ENCODE data around the gene MARS2.
"Not testable (repeated sequence)": the region's sequence is repeated elsewhere in the genome, so short reads cannot be mapped to it uniquely, and the experiment has no call there.

The MARS2 gene

DNA sequence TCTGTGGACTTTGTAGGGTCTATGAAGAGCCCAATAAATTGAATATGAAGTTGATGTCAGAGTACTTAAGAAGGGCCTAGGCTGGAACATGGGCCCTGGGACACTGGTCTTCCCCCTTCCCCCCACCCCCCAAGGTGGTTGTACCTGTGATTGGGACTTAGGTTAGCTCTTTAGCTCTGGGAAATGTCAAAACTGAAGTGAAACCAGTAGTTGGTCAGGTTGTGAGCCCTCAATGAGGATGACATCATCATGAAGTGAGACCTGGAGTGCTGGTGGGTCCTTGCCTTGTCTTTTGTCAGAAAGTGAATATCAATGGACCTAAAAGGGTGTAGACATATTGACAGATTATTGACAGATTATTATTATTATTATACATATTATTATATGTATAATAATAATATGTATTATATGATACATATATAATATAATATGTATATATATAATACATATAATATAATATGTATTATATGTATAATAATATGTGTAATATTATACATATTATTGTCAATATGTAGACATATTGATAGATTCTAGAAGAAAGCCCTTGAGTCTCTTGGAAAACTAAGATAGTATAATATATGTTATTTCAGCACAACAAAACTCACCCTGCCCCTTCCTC is 5.4 kb downstream of the MARS2 start:
- no peak overlapping the region for H3K4me3 ChIP-seq (ENCODE audit: low read depth, low read length)
- TF ChIP-seq, protein P1, sequence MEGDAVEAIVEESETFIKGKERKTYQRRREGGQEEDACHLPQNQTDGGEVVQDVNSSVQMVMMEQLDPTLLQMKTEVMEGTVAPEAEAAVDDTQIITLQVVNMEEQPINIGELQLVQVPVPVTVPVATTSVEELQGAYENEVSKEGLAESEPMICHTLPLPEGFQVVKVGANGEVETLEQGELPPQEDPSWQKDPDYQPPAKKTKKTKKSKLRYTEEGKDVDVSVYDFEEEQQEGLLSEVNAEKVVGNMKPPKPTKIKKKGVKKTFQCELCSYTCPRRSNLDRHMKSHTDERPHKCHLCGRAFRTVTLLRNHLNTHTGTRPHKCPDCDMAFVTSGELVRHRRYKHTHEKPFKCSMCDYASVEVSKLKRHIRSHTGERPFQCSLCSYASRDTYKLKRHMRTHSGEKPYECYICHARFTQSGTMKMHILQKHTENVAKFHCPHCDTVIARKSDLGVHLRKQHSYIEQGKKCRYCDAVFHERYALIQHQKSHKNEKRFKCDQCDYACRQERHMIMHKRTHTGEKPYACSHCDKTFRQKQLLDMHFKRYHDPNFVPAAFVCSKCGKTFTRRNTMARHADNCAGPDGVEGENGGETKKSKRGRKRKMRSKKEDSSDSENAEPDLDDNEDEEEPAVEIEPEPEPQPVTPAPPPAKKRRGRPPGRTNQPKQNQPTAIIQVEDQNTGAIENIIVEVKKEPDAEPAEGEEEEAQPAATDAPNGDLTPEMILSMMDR (IDR thresholded peaks at IDR 0.05; ENCODE audit: low read depth, low read length), result no peak
- H3K4me1 ChIP-seq, result no peaks in the 10 kb centered on the region
- H3K27me3 ChIP-seq, result no peaks in the 10 kb centered on the region
- no peaks in the 10 kb centered on the region for H3K9me3 ChIP-seq
- peaks cover 21% of the 10 kb centered on the region for H3K36me3 ChIP-seq
- no peak for DNase-seq

DNA sequence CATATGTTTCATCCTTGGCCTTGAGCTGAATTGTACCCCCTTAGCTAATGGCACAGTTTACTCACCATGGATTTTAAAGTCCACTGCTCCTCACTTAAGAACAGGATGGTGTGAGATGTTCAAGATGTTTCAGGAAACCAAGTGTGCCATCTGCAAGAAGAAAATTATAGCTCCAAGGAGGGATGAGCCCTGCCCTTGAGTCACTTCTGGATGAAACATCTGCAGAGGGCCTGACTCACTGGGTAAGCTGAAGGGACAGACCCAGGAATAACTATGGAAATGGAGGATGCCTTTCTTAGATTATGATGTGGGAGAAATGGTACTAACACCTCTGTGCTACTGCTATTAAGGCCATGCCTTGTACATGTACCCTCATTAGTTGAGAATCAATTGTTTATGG is 6.4 kb downstream of the MARS2 start:
- Histone ChIP-seq H3K36me3 (peaks cover 21% of the 10 kb centered on the region), H3K27me3 (no peaks in the 10 kb centered on the region), H3K4me3 (ENCODE audit: low read depth, low read length) (no peak overlapping the region), H3K9me3 (no peaks in the 10 kb centered on the region), H3K4me1 (no peaks in the 10 kb centered on the region)
- TF ChIP-seq, protein P1 (IDR thresholded peaks at IDR 0.05; ENCODE audit: low read depth, low read length), result no peak
- no peak for DNase-seq

DNA sequence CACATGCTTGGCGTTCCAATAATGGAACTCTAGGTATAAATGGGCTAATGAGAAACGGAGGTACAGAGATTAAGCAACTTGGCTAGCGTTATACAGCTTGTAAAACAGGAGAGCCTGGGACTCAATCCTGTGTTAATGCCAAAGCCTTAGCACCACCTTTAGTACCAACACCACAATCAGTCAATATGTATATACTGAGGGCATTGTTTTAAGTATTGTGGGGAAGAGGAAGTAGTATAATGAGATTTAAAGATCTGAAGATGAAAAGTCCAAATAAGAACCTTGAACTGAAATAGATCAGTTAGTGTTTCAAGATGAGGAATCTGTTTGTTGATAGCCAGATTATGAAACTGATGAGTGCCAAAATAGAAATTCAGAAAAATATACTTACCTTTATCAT is 8.1 kb downstream of the MARS2 start:
- no peaks in the 10 kb centered on the region for H3K27me3 ChIP-seq
- no peaks in the 10 kb centered on the region for H3K4me1 ChIP-seq
- H3K9me3 ChIP-seq, result no peaks in the 10 kb centered on the region
- DNase-seq, result no peak
- TF ChIP-seq, protein P1 (IDR thresholded peaks at IDR 0.05; ENCODE audit: low read depth, low read length), result no peak
- H3K36me3 ChIP-seq, result peaks cover 21% of the 10 kb centered on the region
- H3K4me3 ChIP-seq (ENCODE audit: low read depth, low read length), result no peak overlapping the region

DNA sequence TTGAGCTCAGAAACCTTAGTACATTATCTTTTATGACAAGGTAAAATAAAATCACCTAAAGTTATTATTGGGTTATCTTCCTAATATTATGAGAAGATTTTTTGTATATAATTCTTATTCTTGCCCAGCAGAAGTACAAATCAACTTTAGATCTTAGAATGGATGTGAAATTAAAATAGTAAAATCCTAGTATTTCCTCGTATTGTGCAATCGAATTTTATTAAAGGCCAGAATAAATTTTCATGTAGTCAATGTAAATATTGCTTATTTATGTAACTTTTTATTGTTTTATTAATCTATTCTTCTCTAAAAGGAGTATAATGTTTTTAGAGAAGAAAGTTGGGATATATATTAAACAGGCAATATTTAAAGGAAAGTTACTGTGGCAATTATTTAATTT is 12.7 kb downstream of the MARS2 start:
- H3K36me3 ChIP-seq, result no peaks in the 10 kb centered on the region
- no peaks in the 10 kb centered on the region for H3K9me3 ChIP-seq
- DNase-seq, result no peak
- H3K27me3 ChIP-seq, result no peaks in the 10 kb centered on the region
- TF ChIP-seq, protein P1 (IDR thresholded peaks at IDR 0.05; ENCODE audit: low read depth, low read length), result no peak
- H3K4me3 ChIP-seq (ENCODE audit: low read depth, low read length), result no peak overlapping the region
- no peaks in the 10 kb centered on the region for H3K4me1 ChIP-seq

DNA sequence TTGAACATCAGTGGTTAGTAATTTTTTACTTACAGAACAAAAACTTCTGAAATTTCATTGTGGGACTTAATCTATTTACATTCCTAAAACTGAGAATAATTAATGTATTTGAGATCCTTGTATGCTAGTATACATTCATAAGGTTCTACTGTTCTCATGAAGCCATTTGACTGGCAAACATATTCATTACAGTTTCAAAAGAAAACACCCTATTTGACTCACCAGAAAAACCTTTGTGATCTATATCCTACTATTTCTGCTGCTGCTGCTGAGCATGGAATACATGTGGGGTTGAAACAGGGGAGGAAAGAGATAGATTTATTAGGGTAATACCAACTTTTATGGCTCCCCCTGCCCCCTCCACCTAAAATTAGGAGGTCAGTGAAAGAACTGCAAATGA is 21.8 kb downstream of the MARS2 start:
- H3K36me3 ChIP-seq, result no peaks in the 10 kb centered on the region
- no peak for DNase-seq

DNA sequence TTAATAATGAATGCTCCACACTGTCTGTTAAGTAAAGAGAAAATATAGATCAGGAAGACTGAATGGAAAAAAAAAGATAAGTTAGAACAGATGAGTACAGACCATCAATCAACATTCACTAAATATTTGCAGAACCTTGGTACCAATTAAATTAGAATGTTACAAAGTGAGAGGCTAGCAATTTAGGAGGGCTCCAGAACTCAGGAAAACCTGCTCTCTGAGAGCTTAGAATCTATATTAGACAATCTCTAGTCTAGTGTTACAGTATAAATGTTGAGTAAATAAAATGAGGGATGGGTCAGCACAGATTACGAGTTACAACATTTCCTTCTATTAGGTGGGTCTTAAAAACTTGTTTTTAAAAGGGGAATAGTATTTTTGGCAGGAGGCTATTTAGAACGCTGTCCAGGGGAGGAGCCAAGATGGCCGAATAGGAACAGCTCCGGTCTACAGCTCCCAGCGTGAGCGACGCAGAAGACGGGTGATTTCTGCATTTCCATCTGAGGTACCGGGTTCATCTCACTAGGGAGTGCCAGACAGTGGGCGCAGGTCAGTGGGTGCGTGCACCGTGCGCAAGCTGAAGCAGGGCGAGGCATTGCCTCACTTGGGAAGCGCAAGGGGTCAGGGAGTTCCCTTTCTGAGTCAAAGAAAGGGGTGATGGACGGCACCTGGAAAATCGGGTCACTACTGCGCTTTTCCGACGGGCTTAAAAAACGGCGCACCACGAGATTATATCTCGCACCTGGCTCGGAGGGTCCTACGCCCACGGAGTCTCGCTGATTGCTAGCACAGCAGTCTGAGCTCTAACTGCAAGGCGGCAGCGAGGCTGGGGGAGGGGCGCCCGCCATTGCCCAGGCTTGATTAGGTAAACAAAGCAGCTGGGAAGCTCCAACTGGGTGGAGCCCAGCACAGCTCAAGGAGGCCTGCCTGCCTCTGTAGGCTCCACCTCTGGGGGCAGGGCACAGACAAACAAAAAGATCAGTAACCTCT is 23.7 kb downstream of the MARS2 start:
- peak overlapping the region; percentile 55 for H3K4me3 ChIP-seq (ENCODE audit: low read depth, low read length)
- H3K36me3 ChIP-seq, result not testable (repeated sequence)
- peak; percentile 53 for DNase-seq

More for the DNA sequence above, 21.8 kb downstream of the MARS2 start:
- no peaks in the 10 kb centered on the region for H3K27me3 ChIP-seq
- TF ChIP-seq, protein P1 (IDR thresholded peaks at IDR 0.05; ENCODE audit: low read depth, low read length), result no peak
- no peaks in the 10 kb centered on the region for H3K9me3 ChIP-seq
- no peaks in the 10 kb centered on the region for H3K4me1 ChIP-seq
- no peak overlapping the region for H3K4me3 ChIP-seq (ENCODE audit: low read depth, low read length)

More for the DNA sequence above, 23.7 kb downstream of the MARS2 start:
- H3K4me1 ChIP-seq, H3K27me3 ChIP-seq, H3K9me3 ChIP-seq: not testable (repeated sequence)

Data from BE2C (cell line).